ELF-1 (cell line): ENCODE results near the gene TIMM29.

Experiments
- DNase-seq: peaks from one replicate; pipeline ENCODE4 v3.0.0-alpha.2; 2016; ENCODE audit warnings: low read depth, low spot score

The TIMM29 gene

GRCh38 chr19:10911579-10912363 is 16.8 kb upstream of the TIMM29 start:
- DNase-seq: no peak

- no peak for DNase-seq
Observed at GRCh38 chr19:10912619-10913018, 16.0 kb upstream of the TIMM29 start.

DNA sequence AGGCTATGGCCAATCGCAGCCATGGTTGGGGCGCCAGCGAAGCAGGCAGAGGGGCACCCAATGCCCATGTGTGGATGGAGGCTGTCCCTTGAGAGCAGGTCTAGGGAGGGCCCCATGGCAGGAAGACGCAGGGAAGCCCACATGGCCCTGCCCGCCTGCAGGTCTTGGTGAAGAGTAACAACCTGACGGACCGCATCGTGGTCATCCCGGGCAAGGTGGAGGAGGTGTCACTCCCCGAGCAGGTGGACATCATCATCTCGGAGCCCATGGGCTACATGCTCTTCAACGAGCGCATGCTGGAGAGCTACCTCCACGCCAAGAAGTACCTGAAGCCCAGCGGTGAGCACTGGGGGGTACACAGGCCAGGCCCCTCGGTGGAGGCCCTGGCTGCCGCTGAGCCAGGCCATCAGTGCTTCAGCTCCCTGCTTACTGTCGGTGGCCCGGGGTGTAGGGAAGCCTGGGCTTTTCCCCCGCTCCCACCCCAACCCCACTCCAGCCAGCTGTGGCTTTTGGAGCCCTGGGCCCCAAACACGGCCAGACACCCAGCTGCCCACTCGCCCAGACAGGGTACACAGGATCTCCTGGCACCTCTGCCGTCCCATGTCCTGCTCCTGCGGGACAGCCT is 14.8 kb upstream of the TIMM29 start:
- no peak for DNase-seq

GRCh38 chr19:10915130-10916091 is 13.2 kb upstream of the TIMM29 start:
- DNase-seq: no peak

DNA sequence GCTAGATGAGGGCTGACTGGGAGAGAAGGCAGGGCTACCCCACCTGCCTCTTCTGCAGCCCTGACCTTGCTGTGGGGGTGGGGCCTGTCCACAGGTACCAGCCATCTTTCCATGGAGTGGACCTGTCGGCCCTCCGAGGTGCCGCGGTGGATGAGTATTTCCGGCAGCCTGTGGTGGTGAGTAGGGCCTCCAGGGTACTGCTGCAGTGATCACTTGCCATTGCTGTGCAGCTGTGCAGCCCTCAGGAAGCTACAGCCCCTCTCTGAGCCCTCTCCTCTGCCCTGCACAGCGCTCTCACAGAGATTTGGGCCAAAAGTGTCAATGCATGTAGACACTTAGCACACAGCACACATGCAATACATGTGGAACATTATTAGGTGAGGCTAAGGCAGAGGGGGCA is 12.0 kb upstream of the TIMM29 start:
- no peak for DNase-seq

- DNase-seq: no peak
Observed at GRCh38 chr19:10918359-10918758, 10.3 kb upstream of the TIMM29 start.

DNA sequence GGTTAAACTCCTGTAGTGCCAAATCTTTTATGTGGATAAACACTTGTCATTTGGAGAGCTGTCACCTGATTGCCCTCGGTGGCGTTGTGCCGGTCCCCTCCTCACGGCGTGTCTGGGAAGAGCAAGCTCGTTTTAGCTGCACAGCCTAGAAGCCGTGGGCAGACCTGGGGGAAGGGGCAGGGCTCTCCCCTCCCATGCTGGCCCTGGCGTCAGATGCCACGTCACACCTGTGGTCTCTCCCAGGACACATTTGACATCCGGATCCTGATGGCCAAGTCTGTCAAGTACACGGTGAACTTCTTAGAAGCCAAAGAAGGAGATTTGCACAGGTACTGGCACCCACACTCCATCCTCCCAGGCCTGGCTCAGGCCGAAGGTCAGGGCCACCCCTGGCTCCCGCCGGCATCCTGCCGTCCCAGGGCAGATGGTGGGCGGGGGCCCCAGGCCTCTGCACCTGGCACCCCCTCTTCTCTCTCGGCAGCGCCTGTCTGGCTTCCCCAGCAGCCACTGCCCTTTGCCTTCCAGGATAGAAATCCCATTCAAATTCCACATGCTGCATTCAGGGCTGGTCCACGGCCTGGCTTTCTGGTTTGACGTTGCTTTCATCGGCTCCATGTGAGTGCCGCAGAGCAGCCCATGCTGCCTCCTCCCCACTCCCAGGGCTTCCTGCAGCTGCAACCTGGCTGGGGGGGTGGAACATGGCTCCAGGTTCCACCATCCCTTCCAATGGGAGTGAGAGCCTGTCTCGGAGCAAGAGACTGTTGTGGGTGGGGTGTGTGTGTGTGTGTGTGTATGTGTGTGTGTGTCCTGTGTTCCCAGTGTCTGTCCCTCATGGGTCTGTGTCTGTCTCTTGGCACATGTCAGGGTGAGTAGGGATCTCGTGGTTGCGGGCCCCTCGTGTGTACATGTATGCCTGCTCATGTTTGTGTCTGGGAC is 9.0 kb upstream of the TIMM29 start:
- no peak for DNase-seq

- no peak for DNase-seq
Observed at GRCh38 chr19:10920288-10920655, 8.3 kb upstream of the TIMM29 start.

DNA sequence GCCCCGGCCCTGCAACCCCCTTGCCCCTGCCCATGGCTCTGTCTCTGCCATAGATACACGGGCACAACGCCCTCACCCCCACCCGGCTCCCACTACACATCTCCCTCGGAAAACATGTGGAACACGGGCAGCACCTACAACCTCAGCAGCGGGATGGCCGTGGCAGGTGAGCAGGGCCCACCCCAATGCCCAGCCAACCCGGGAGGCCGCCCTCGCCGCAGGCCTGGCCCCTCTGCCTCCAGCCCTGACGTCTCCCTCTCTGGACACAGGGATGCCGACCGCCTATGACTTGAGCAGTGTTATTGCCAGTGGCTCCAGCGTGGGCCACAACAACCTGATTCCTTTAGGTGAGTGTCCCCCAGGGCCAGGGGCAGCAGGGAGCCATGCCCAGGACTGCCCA is 7.8 kb upstream of the TIMM29 start:
- DNase-seq: no peak

- no peak for DNase-seq
Observed at GRCh38 chr19:10921199-10921909, 7.3 kb upstream of the TIMM29 start.

DNA sequence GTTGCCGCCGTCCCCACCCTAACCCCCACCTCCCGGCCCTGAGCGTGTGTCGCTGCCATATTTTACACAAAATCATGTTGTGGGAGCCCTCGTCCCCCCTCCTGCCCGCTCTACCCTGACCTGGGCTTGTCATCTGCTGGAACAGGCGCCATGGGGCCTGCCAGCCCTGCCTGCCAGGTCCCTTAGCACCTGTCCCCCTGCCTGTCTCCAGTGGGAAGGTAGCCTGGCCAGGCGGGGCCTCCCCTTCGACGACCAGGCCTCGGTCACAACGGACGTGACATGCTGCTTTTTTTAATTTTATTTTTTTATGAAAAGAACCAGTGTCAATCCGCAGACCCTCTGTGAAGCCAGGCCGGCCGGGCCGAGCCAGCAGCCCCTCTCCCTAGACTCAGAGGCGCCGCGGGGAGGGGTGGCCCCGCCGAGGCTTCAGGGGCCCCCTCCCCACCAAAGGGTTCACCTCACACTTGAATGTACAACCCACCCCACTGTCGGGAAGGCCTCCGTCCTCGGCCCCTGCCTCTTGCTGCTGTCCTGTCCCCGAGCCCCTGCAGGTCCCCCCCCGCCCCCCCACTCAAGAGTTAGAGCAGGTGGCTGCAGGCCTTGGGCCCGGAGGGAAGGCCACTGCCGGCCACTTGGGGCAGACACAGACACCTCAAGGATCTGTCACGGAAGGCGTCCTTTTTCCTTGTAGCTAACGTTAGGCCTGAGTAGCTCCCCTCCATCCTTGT is 6.5 kb upstream of the TIMM29 start:
- DNase-seq: no peak

DNA sequence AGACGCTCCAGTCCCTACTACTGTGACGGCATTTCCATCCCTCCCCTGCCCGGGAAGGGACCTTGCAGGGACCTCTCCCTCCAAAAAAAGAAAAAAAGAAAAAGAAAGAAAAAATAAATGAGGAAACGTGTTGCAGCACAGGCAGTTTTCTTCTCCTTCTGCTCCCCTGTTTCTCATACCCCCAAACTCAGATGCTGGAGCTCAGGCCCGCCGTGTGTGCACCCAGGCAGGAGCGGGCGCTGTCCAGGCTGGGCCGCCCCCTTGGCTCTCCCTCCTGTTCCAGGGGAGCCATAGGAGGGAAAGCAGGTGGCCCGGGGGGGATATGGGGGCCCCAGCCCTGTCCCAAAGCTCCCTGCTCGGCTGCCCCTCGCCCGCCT is 6.0 kb upstream of the TIMM29 start:
- DNase-seq: no peak

- DNase-seq: no peak
Observed at GRCh38 chr19:10923260-10924112, 5.1 kb upstream of the TIMM29 start.

GRCh38 chr19:10924597-10924996 is 4.0 kb upstream of the TIMM29 start:
- DNase-seq: no peak

- DNase-seq: no peak
Observed at GRCh38 chr19:10927730-10928562, 665 bp upstream of the TIMM29 start.

DNA sequence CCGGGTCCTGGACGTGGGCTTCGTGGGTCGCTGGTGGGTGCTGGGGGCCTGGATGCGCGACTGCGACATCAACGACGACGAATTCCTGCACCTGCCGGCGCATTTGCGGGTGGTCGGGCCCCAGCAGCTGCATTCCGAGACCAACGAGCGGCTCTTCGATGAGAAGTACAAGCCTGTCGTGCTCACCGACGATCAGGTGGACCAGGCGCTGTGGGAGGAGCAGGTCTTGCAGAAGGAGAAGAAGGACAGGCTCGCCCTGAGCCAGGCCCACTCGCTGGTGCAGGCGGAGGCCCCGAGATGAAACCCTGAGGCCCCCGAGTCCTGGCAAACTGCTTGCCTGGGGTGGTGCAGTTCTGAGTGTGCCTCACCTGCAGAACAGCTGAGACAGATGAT is 787 bp downstream of the TIMM29 start:
- DNase-seq: no peak

- no peak for DNase-seq
Observed at GRCh38 chr19:10935371-10936059, 6.9 kb downstream of the TIMM29 start.
